ENCODE data around the gene PTPRN2.
"Not testable (repeated sequence)": the region's sequence is repeated elsewhere in the genome, so short reads cannot be mapped to it uniquely, and the experiment has no call there.

Gene PTPRN2

DNA sequence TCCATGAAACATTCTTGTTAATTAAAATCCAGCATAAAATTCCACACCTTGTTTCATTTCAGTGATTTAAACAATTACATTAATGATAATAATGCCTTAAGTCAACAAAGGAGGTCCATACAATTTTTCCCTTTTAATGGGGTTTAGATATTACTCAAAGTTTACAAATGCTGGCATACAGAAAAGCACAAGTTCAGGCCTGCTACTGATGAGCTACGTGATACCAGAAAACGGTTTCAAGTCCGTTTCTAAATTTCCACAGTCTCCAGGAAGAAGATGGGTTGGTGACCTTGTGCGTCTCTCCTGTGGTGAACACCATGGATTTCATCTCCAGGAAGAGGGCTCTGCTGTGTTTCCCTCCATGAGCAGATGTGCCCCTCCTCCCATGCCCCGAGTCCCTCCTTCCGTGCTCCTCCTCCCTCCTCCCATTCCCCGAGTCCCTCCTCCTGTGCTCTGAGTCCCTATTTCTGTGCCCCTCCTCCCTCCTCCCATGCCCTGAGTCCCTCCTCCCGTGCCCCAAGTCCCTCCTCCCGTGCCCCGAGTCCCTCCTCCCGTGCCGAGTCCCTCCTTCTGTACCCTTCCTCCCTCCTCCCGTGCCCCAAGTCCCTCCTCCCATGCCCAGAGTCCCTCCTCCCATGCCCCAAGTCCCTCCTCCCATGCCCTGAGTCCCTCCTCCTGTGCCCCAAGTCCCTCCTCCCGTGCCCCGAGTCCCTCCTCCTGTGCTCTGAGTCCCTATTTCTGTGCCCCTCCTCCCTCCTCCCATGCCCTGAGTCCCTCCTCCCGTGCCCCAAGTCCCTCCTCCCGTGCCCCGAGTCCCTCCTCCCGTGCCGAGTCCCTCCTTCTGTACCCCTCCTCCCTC is 201.9 kb downstream of the PTPRN2 start:
- not testable (repeated sequence) for DNase-seq (ENCODE audit: low read depth in 3 of 3)

DNA sequence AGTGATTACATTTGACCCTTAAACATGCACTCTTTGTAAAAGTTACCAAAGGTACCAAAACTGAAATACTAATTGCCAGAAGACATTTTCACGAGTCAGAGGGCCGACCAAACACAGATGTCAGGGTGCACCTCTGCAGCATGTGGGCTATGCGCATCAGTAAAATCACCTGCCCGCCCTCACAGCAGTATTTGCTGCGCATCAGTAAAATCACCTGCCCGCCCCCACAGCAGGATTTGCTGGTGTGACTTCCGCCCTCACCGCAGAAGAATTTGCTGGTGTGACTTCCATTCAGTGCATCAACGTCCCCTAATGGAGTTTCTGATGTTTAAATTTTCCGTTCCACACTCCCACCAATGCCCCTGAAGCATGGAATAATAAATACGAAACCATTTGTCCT is 202.9 kb downstream of the PTPRN2 start:
- DNase-seq (ENCODE audit: low read depth in 3 of 3) = no peak

DNA sequence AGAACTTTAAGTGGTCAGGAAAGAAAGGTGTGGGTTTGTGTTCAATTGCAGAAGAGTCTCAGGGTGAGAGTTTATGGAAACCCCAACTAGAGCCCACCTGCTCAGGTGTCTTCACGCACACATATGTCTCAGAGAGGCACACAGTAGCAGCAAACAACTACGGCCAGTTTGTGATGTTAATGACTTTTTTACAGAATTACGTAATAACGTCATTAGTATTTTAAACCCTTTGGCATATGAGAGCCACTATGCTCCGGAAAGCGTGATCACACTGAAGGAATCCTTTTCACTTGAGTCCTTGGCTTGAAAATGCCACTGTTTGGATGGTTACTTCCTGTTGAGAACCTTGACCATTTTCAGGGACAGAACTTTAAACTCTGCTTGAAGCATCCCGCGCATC is 204.0 kb downstream of the PTPRN2 start:
- DNase-seq (ENCODE audit: low read depth in 3 of 3) = no peak

DNA sequence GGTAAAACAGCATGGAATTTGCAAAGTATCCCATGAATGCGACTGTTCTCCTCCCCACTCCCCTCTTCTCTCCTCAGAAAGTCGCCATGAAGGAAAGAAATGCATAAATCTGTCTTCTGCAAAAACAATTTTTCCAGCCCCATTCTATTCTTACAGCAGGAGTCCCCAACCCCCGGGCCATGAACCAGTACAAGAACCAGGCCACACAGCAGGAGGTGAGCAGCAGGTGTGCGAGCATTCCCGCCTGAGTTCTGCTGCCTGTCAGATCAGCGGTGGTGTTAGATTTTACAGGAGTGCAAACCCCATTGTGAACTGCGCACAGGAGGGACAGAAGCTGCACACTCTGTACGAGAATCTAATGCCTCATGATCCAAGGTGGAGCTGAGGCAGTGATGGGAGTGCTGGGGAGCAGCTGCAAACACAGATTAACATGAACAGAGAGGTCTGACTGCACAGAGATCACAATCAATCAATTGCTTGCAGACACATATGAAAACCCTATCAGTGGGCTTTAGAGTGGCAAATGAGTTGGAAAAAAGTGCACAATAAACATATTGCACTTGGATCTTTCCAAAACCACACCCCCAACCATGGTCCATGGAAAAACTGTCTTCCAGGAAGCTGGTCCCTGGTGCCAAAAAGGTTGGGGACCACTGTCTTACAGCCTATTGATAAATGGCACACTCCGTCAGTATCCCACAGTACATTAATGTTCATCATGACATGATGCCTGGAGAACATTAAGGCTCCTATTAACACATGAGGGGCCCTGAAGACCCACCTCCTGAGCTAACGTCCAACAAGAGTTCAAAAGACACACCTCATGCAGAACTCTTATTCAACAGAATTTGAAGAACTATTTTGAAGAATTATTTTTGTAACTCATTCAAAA is 205.0 kb downstream of the PTPRN2 start:
- no peak for DNase-seq (ENCODE audit: low read depth in 3 of 3)

DNA sequence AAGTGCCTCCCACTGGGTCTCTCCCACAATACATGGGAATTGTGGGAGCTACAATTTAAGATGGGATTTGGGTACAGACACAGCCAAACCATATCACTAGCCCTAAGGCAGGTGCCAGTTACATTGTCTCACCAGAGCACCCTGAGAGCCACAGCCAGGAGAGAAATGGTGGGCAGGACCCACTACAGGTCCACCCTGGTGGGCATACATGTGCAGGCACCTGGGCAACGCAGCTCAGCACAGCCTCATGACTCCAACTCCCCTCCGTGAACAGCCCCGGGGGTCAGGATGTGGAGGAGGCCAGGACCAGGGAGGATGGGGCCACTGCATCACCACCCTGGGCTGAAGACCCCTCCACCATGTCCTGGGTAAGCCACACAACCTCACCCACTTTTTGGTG is 205.7 kb downstream of the PTPRN2 start:
- DNase-seq (ENCODE audit: low read depth in 3 of 3) = no peak

- DNase-seq (ENCODE audit: low read depth in 3 of 3) = no peak
Measured at GRCh38 chr7:158378978-158379377, 208.6 kb downstream of the PTPRN2 start.

GRCh38 chr7:158377800-158378623 is 209.6 kb downstream of the PTPRN2 start:
- no peak for DNase-seq (ENCODE audit: low read depth in 3 of 3)

- not testable (repeated sequence) for DNase-seq (ENCODE audit: low read depth in 3 of 3)
Measured at GRCh38 chr7:158376839-158377186, 210.8 kb downstream of the PTPRN2 start.

DNA sequence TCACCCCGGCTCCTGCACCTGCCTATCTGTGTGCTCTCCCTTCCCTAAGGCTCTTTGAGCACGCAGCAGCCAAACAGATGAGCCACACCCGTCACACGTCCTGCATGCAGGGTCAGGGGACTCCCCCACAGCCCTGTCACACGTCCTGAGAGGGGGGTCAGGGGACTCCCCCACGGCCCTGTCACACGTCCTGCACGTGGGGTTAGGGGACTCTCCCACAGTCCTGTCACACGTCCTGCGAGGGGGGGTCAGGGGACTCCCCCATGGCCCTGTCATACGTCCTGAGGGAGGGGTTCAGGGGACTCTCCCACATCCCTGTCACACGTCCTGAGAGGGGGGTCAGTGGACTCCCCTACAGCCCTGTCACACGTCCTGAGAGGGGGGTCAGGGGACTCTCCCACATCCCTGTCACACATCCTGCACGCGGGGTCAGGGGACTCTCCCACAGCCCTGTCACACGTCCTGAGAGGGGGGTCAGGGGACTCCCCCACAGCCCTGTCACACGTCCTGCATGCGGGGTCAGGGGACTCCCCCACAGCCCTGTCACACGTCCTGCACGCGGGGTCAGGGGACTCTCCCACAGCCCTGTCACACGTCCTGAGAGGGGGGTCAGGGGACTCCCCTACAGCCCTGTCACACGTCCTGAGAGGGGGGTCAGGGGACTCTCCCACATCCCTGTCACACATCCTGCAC is 211.3 kb downstream of the PTPRN2 start:
- peak in 1 of 3 donors; percentile 21 for DNase-seq (ENCODE audit: low read depth in 3 of 3)

- no peak for DNase-seq (ENCODE audit: low read depth in 3 of 3)
Measured at GRCh38 chr7:158375034-158375433, 212.6 kb downstream of the PTPRN2 start.

GRCh38 chr7:158374586-158374985 is 213.0 kb downstream of the PTPRN2 start:
- no peak for DNase-seq (ENCODE audit: low read depth in 3 of 3)

GRCh38 chr7:158374146-158374545 is 213.5 kb downstream of the PTPRN2 start:
- no peak for DNase-seq (ENCODE audit: low read depth in 3 of 3)

- no peak for DNase-seq (ENCODE audit: low read depth in 3 of 3)
Measured at GRCh38 chr7:158373476-158374133, 214.0 kb downstream of the PTPRN2 start.

DNA sequence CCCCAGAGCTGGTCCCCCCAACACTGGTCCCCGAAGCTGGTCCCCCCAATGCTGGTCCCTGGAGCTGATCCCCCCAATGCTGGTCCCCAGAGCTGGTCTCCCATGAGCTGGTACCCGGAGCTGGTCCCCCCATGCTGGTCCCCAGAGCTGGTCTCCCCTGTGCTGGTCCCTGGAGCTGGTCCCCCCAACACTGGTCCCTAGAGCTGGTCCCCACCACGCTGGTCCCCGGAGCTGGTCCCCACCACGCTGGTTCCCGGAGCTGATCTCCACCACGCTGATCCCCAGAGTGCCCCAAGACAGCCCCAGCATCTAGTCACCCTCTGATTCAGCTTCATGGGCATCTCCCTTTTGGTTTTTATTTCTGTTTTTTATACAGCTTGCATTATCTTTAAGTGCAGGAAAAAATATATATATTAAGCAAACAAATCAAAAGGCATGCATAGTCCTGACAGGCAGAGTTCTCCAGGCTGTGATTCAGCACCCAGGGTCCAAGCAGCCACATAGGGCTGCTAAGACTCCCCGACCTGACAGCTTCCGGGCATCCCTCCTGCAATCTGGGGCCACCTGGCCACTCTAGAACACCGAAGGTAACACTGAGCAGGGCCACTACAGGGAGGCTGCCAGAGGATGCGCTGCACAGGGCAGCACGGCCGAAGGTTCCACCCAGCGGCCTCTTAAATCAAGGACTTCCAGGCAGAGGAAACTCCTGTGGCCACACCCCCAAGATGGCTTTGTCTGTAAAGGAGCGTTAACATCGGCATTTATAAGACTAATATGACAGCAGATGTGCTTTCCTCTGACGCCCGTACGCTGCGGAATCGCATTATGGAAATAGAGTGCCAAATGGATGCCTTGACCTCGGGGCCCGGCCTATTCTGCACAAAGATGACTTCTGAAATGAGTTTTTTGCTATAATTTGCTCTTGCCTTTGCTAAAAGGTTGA is 215.0 kb downstream of the PTPRN2 start:
- no peak for DNase-seq (ENCODE audit: low read depth in 3 of 3)

DNA sequence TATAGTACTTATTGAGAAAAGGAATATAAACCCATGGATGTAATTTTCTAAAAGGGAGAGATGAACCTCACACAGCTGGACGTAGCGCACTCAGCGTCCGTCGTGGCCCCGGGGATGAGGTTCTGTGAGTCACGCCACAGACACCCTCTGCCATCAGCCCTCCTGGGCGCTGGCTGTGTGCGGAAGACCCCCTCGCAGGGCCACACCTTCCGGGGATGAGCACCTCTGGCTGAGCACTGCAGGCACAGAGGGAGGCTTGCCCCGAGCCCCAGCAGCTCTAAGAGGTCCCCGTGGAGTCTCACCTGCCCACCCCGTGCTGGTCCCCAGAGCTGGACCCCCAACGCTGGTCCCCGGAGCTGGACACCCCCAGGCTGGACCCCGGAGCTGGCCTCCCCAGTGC is 215.8 kb downstream of the PTPRN2 start:
- no peak for DNase-seq (ENCODE audit: low read depth in 3 of 3)

- DNase-seq (ENCODE audit: low read depth in 3 of 3) = no peak
Measured at GRCh38 chr7:158369866-158370265, 217.8 kb downstream of the PTPRN2 start.

DNA sequence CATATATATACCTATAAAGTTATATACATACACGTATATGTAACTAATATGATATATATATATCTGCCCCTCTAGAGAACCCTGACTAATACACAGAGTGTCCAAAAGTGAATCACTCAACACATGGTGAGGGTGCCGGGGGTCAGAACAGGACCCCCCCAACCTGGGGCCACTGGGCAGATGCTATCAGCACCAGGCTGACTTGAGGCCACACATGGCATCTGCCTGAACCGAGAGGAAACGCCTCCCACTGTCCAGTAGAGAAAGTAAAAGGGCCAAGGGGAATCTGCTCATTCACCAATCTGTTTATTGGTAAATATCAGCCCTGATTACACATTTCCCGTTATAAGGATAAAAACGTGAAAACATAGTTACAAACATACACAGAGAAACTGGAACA is 218.3 kb downstream of the PTPRN2 start:
- no peak for DNase-seq (ENCODE audit: low read depth in 3 of 3)

GRCh38 chr7:158368449-158368848 is 219.2 kb downstream of the PTPRN2 start:
- DNase-seq (ENCODE audit: low read depth in 3 of 3) = no peak

DNA sequence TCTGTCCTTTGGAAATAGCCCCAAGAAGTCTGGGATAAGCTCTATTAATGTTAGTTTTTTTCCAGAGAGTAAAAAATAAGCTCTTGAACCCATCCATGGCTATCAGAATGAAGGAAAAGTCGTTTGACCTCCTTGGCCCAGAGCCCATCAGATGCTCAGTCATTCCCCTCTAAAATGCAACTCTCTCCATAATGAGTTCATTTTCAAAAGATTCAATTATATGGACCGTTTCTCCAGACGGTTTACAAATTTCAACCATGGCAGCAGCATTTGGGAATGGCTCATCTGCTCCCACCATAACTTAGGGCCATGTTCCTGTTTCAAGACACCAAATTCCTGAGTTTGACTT is 220.0 kb downstream of the PTPRN2 start:
- DNase-seq (ENCODE audit: low read depth in 3 of 3) = no peak
